DND-41 (cell line): ENCODE measurements around the gene ADAMTSL2.

Experiments used
- EZH2 ChIP-seq: IDR thresholded peaks from 3 replicates; pipeline ENCODE4 v1.6.1; 2012; ENCODE audit warnings: borderline replicate concordance, low read depth, mild to moderate bottlenecking, moderate library complexity, low read length, inconsistent platforms; ENCODE audit not compliant: severe bottlenecking
- TF ChIP-seq, protein P1 (sequence below): IDR thresholded peaks from 2 replicates; pipeline ENCODE4 v1.5.1; 2012; ENCODE audit warnings: borderline replicate concordance, low read length, moderate library complexity, mild to moderate bottlenecking; ENCODE audit not compliant: poor library complexity, severe bottlenecking; ENCODE audit errors: extremely low read depth

GRCh38 chr9:133519693-133520092, 14.8 kb upstream of the ADAMTSL2 start:
- TF ChIP-seq, protein P1, sequence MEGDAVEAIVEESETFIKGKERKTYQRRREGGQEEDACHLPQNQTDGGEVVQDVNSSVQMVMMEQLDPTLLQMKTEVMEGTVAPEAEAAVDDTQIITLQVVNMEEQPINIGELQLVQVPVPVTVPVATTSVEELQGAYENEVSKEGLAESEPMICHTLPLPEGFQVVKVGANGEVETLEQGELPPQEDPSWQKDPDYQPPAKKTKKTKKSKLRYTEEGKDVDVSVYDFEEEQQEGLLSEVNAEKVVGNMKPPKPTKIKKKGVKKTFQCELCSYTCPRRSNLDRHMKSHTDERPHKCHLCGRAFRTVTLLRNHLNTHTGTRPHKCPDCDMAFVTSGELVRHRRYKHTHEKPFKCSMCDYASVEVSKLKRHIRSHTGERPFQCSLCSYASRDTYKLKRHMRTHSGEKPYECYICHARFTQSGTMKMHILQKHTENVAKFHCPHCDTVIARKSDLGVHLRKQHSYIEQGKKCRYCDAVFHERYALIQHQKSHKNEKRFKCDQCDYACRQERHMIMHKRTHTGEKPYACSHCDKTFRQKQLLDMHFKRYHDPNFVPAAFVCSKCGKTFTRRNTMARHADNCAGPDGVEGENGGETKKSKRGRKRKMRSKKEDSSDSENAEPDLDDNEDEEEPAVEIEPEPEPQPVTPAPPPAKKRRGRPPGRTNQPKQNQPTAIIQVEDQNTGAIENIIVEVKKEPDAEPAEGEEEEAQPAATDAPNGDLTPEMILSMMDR = no peak
- TF ChIP-seq EZH2 = no peak
